ENCODE data around the gene DNAJC4.

Gene DNAJC4

DNA sequence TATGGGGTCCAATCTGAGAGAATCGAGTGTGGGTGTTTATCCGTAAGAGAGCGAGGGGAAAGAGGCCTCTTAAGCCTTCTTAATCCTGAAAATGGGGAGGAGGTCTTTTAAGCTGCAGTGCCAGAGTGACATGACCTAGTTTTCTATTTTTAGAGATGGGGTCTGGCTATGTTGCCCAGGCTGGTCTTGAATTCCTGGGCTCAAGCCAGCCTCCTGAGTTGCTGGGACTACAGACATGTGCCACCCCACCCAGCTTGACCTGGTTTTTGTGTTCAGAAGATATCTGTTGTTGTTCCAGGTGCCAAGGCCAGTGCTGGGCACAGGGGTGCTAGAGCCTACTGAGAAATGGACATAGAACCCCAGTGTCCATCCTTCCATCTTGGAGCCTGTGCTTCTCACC is 52.7 kb downstream of the DNAJC4 start:
- no peak for DNase-seq
